Smooth muscle cell (in vitro differentiated cells): Measurements from ENCODE around the gene FAM83G. TPM values are rescaled to one million over a fixed set of nuclear protein-coding genes. Genes with fewer than 3 reads are reported as not detected.

Experiments used
- DNase-seq: peaks from one replicate; lab custom pipeline; 2025; ENCODE audit not compliant: unreplicated experiment; lab: John Stamatoyannopoulos, UW
- H2AFZ ChIP-seq: fragments of 200-600 bp; sonication (generic); 2 replicates; pipeline ENCODE4 v1.6.0; 2016; ENCODE audit warnings: antibody characterized with exemption, low read depth, mild to moderate bottlenecking
- H3F3A ChIP-seq: fragments of 200-600 bp; sonication (generic); 2 replicates; pipeline ENCODE4 v1.6.0; 2017; ENCODE audit warnings: antibody characterized with exemption, low read depth
- H3K27ac ChIP-seq: fragments of 200-600 bp; sonication (generic); 2 replicates; pipeline ENCODE4 v1.5.1; 2016; ENCODE audit warnings: low read depth, mild to moderate bottlenecking
- H3K27me3 ChIP-seq: fragments of 200-600 bp; sonication (generic); 2 replicates; pipeline ENCODE4 v1.6.1; 2016; ENCODE audit warnings: low read depth, mild to moderate bottlenecking
- H3K36me3 ChIP-seq: fragments of 200-600 bp; sonication (generic); 2 replicates; pipeline ENCODE4 v1.5.1; 2016; ENCODE audit warnings: low read depth
- H3K4me1 ChIP-seq: fragments of 200-600 bp; sonication (generic); 2 replicates; pipeline ENCODE4 v1.5.1; 2016; ENCODE audit warnings: low read depth
- H3K4me2 ChIP-seq: fragments of 200-600 bp; sonication (generic); 2 replicates; pipeline ENCODE4 v1.6.0; 2016; ENCODE audit warnings: mild to moderate bottlenecking
- H3K4me3 ChIP-seq: fragments of 200-600 bp; sonication (generic); 2 replicates; pipeline ENCODE4 v1.5.1; 2016; ENCODE audit warnings: mild to moderate bottlenecking
- H3K79me2 ChIP-seq: fragments of 200-600 bp; sonication (generic); 2 replicates; pipeline ENCODE4 v1.6.0; 2016; ENCODE audit warnings: low read depth, mild to moderate bottlenecking
- H3K9ac ChIP-seq: fragments of 200-600 bp; sonication (generic); 2 replicates; pipeline ENCODE4 v1.6.0; 2016; ENCODE audit warnings: low read depth
- H3K9me3 ChIP-seq: fragments of 200-600 bp; sonication (generic); replicated peaks from 2 replicates; pipeline ENCODE4 v1.5.1; 2016; ENCODE audit warnings: low read depth
- H4K20me1 ChIP-seq: fragments of 200-600 bp; sonication (generic); 2 replicates; pipeline ENCODE4 v1.6.0; 2016; ENCODE audit warnings: low read depth
- CTCF ChIP-seq: fragments of 200-600 bp; sonication (generic); IDR thresholded peaks from 2 replicates; pipeline ENCODE4 v1.5.1; 2017; ENCODE audit warnings: borderline replicate concordance, mild to moderate bottlenecking, antibody characterized with exemption; ENCODE audit not compliant: insufficient read depth, poor library complexity, severe bottlenecking
- WGBS: methylation state at CpG from one replicate; pipeline ENCODE4 v1.1.7; 2016; ENCODE audit warnings: low lambda C conversion rate; 5-methylcytosine and 5-hydroxymethylcytosine counted together
- polyA plus RNA-seq: library from polyadenylated mRNA; unstranded; fragments of >200 nt; fragmentation: Nextera tagmentation; extraction: Ambion mirVana; gene quantifications from 2 replicates; pipeline ENCODE4 v1.2.1, GENCODE V29; 2016
- total RNA-seq: library from RNA; depleted of rRNA; stranded (reverse); fragments of >200 nt; gene quantifications from 2 replicates; pipeline ENCODE4 v1.2.3, GENCODE V29; 2014

Gene FAM83G
- total and polyA plus RNA-seq, 2 experiments from 2014 or later: 8.2 to 14.2 TPM

- no peak overlapping the region for H3K27ac ChIP-seq
- H3K27me3 ChIP-seq: no peaks in the 10 kb centered on the region
- no peak for DNase-seq
- WGBS: 92% methylated on average over 21 of the region's 22 CpGs
- H3K4me1 ChIP-seq: no peaks in the 10 kb centered on the region
- H3K9ac ChIP-seq: no peak overlapping the region
- no peak overlapping the region for H2AFZ ChIP-seq
- peaks cover 8% of the 10 kb centered on the region for H3K9me3 ChIP-seq
- peaks cover 7% of the 10 kb centered on the region for H3K36me3 ChIP-seq
- H4K20me1 ChIP-seq: peaks cover 94% of the 10 kb centered on the region
- no peak overlapping the region for H3K4me2 ChIP-seq
- H3K4me3 ChIP-seq: no peak overlapping the region
- H3K79me2 ChIP-seq: peaks cover 18% of the 10 kb centered on the region
- H3F3A ChIP-seq: no peaks in the 10 kb centered on the region
- TF ChIP-seq CTCF: no peak
Measured at GRCh38 chr17:18992454-18993130, 12.0 kb downstream of the FAM83G start.

- TF ChIP-seq CTCF: no peak
- Histone ChIP-seq H3K4me2 (no peak overlapping the region), H3K9ac (no peak overlapping the region), H3K79me2 (peaks cover 17% of the 10 kb centered on the region), H3K36me3 (peaks cover 7% of the 10 kb centered on the region), H3K4me1 (no peaks in the 10 kb centered on the region), H4K20me1 (peaks cover 94% of the 10 kb centered on the region), H3F3A (no peaks in the 10 kb centered on the region), H3K9me3 (peaks cover 8% of the 10 kb centered on the region), H2AFZ (no peak overlapping the region), H3K27me3 (no peaks in the 10 kb centered on the region), H3K4me3 (no peak overlapping the region), H3K27ac (no peak overlapping the region)
- WGBS: 96% methylated on average over 20 of the region's 20 CpGs
- no peak for DNase-seq
Measured at GRCh38 chr17:18991531-18992315, 12.8 kb downstream of the FAM83G start.

- Histone ChIP-seq H3K27me3 (no peaks in the 10 kb centered on the region), H3K4me2 (no peak overlapping the region), H3K27ac (no peak overlapping the region), H4K20me1 (peaks cover 87% of the 10 kb centered on the region), H3K9me3 (peaks cover 1% of the 10 kb centered on the region), H3F3A (no peaks in the 10 kb centered on the region), H3K4me3 (no peak overlapping the region), H3K36me3 (peaks cover 4% of the 10 kb centered on the region), H3K9ac (no peak overlapping the region), H3K4me1 (no peaks in the 10 kb centered on the region), H2AFZ (no peak overlapping the region), H3K79me2 (peaks cover 8% of the 10 kb centered on the region)
- TF ChIP-seq CTCF: no peak
- 95% methylated on average over 6 of the region's 6 CpGs for WGBS
- no peak for DNase-seq
Measured at GRCh38 chr17:18990331-18990730, 14.2 kb downstream of the FAM83G start.
